GM19463 (cell line): ENCODE results near the gene HPD.
"Not testable (repeated sequence)": the region's sequence is repeated elsewhere in the genome, so short reads cannot be mapped to it uniquely, and the experiment has no call there.

ENCODE experiments used
- ATAC-seq: cut with Tn5 transposase; IDR thresholded peaks from one replicate; pipeline ENCODE4 v1.9.1; 2021; ENCODE audit warnings: mild to moderate bottlenecking, moderate library complexity; ENCODE audit not compliant: unreplicated experiment

Gene HPD

DNA sequence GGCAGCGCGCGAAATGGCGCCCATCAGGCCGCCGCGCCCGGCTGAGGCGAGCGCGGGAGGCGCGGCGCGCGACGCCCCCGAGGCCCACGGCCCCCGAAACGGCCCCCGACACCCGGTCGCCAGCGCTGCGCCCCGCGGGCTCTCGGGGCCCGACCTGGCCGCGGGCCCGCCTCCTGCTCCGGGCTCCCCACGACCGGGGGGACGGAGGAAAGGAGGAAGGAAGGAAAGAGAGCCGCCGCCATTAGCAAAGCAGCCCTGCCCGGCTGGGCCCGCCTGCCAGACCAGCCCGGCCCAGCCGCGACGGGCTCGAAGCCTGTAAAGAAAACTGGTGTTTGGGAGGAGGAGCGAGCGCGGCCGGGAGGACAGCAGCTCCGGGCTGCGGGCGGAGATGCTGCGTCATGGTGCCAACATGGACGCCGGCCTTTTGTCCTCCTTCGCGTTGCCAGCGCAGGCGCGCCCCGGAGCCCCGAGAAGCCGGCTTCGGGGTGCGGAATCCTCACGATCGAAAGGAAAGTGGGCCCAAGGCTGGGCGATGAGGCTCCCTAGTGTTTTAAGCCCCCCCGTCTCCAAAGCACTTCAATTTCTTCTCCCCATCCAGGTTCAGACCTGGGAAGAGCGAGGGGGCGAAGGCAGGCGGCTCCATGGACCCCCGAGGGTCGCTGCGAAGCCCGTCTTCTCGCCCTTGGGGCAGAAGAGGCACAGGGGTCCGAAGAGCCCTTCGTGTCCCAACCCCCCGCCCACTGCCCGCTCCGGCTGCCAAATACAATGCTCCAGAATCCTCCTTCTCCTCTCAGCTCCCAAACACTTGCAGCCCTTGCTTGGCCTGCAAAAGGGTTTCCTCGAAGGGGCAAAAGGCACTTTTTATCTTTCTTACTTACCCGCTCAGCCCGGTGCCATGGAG is 57.7 kb downstream of the HPD start:
- peak; percentile 1 for ATAC-seq

- peak; percentile 37 for ATAC-seq
Measured at GRCh38 chr12:121799842-121800693, 58.6 kb downstream of the HPD start.

DNA sequence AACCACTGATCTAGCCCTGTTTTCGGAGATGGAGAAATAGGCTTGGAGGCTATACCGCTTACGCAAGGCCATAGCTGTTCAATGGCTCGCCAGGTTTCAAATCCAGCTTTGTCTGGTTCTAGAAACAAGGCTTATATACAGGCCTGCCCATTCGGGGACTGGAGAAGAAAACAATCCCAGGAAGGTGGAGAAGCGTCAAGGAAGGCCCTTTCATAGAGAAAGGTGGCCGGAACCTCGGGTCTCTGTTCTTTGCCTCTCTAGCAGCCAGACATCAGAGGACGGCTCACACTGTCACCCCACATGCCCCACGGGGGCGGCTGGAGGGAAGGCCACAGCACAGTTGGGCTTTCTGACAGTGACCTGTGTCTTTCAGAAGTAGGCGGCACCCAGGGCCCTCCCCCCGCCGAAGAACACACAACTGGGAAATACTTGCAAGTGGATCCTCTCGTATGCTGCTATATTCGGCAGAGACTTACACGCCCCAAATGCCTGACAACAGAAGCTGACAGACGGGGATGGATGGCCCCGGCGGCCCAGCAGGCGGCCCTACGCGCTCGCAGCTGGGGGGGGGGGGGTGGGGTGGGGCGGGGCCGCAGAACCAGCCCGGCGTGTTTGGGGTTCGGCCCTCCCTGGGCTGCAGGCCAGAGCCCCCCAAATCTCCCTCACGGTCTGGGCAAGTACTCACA is 59.4 kb downstream of the HPD start:
- no peak for ATAC-seq

GRCh38 chr12:121798787-121799155 is 59.9 kb downstream of the HPD start:
- no peak for ATAC-seq

GRCh38 chr12:121797937-121798786 is 60.5 kb downstream of the HPD start:
- ATAC-seq, result no peak

GRCh38 chr12:121796855-121797751 is 61.6 kb downstream of the HPD start:
- ATAC-seq, result no peak

DNA sequence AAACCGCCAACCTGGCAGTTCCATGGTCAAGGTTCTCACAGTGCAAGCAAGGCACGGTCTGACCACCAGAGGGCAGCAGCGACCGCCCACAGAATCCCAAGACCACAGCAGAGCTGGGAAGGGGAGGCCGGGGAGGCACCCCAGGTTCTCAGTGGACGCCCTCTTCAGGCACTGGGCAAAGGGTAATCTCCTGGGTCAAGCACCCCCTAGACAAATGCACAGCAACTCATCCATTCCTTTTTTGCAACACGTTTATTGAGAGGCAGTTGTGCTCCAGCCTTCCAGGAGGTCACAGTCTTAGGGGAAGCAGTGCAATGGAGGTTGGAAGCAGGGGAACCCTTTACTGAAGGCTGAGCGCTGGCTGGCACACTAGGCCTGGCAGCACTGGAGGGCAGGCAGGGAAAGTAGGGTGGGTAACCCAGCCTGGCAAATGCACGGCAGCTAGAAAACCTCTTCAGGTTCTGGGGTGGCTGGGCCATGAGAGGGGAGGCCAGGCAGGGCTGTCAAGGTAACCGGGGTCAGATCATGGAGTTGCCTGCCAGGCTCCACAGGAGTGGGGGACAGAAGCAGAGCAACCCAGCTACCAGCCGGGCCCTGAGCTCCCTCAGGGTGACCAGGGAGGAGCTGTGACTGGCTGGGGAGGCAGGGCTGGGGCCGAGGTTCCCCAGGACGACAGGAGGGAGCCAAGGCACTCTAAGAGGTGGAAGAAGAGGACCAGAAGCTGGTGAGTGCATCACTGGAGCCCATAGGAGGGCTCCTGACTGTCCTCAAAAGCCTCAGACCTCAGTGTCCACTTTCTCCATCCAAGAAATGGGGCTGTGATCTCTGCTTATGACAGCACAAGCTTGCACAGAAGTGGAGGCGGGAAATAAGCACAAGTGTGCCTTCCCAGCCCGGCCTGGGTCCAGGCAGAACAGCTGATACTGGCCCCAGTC is 63.4 kb downstream of the HPD start:
- peak; percentile 14 for ATAC-seq

DNA sequence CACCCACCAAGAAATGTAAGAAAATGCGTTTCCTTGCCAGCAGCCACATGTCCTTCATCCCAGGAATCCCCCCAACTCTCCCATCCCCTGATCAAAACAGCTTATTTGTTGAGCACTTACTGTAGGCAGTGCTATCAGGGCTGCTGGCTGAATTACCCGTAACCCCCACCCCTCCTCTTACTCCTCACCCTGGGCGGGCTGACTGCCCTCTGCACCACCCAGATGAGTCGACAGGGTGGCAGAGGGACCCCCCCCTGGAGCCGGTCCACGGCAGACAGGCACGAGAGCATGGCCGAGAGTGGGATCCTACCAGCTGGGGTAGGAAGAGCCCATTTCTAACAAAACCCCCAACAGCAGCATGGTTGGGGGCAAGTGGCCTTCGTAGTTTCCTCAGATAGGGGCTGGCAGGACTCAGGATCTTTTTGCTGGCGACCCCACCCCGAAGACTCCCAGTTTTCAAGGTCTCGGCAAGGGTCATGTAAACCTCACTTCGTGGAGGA is 64.1 kb downstream of the HPD start:
- no peak for ATAC-seq

GRCh38 chr12:121793838-121794533 is 64.7 kb downstream of the HPD start:
- ATAC-seq, result peak; percentile 53

GRCh38 chr12:121793440-121793837 is 65.2 kb downstream of the HPD start, which contains the start of gene RHOF:
RHOF (minus strand) TSS chr12:121793688; CDS start chr12:121793633, 55 bp downstream.
- peak; percentile 23 for ATAC-seq

- ATAC-seq, result no peak
Measured at GRCh38 chr12:121792607-121793439, 65.8 kb downstream of the HPD start.

GRCh38 chr12:121791671-121792551 is 66.7 kb downstream of the HPD start:
- no peak for ATAC-seq

DNA sequence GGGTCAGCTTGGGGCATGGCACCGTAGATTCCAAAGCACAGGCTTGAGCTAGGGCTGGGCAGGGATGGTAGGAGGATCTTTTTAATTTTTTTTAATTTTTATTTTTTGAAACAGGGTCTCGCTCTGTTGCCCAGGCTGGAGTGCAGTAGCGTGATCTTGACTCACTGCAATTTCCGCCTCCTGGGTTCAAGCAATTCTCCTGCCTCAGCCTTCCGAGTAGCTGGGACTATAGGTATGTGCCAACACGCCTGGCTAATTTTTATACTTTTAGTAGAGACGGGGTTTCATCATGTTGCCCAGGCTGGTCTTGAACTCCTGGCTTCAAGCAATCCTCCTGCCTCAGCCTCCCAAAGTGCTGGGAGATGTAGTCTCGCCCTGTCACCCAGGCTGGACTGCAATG is 67.9 kb downstream of the HPD start:
- not testable (repeated sequence) for ATAC-seq

DNA sequence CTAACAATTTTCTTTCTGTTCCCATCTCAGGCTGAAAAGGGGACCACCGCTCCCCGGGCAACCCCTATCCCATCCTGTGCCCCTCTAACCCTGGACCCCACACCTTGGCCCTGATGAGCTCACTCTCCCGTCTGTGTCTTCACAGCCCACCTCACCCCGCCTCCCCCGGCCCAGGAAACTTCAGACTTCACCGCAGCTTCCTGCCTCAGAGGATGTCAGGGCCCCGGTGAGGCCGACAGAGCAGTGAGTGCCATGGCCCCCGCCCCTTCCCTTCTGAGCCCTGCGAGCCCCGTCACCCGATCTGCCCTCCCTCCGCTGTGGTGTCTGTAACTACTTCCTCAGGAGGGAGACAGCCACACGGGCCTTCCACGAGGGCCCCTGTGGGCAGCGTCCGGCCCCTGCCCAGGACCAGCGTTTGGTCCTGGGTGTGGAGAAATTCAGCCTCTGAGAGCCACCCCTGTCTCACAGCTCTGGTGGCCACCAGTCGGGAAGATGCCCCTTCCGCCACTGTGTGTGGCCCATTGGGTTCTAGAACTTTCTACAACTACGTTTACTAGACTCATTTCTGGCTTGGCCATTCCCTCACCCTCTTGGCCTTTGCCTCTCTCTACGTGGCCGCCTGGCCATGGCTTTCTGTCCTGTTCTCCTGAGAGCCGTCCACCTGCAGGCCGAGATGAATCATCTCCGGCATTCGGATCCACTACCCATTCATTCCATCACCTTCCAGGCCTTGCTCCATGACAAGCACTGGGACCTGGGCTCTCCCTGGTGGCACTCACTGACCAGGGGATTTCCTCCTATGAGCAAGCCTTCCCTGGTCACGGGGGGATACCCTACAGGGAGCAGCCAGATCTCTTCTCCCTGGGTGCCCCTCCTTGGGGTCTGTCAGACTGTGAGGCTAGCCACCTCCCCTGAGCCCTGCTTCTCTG is 68.6 kb downstream of the HPD start:
- peak; percentile 45 for ATAC-seq
